HT1080 (cell line): ENCODE measurements around the gene IFITM5. TPM values are rescaled to one million over a fixed set of nuclear protein-coding genes. Genes with fewer than 3 reads are reported as not detected.
"Not testable (repeated sequence)": the region's sequence is repeated elsewhere in the genome, so short reads cannot be mapped to it uniquely, and the experiment has no call there.

Experiments used
- DNase-seq: peaks from one replicate; pipeline ENCODE4 v3.0.0-alpha.2; 2015; ENCODE audit warnings: low read depth
- total RNA-seq: library from RNA; depleted of rRNA; stranded (reverse); fragments of >200 nt; shearing (Covaris generic); gene quantifications from 2 replicates; pipeline ENCODE4 v1.2.3, GENCODE V29; 2014

IFITM5 gene
- total RNA-seq, 1 experiment from 2014 or later = not detected

DNA sequence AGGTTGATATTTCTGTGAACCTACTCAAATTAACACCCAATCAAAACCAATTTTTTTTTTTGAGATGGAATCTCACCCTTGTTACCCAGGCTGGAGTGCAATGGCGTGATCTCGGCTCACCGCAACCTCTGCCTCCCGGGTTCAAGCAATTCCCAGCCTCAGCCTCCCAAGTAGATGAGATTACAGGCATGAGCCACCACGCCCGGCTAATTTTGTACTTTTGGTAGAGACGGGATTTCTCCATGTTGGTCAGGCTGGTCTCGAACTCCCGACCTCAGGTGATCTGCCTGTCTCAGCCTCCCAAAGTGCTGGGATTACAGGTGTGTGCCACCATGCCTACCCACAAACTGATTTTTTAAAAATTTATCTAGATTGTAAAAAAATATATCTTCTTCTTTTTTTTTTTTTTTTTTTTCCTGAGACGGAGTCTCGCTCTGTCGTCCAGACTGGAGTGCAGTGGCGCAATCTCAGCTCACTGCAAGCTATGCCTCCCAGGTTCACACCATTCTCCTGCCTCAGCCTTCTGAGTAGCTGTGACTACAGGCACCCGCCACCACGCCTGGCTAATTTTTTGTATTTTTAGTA, 29.3 kb upstream of the IFITM5 start:
- not testable (repeated sequence) for DNase-seq

DNA sequence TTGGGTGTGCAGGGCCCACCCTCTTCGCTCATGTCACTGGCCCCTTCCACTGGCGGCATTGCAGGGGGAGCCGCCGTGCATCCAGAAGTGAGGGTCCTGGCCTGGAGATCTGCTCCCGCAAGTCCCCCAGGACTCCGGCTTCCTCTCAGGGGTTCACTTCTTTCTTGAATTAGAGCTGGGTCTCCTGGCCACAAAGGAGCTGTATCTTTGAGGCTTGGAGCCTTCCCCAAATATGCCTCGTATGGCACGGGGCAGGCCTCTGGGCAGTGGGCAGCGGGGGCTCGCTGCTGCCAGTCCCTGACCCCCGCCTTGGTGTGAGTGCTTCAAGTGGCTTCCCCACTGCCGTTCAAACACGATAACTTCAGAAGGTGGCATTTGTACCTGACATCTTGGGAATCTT, 28.7 kb upstream of the IFITM5 start:
- no peak for DNase-seq

DNA sequence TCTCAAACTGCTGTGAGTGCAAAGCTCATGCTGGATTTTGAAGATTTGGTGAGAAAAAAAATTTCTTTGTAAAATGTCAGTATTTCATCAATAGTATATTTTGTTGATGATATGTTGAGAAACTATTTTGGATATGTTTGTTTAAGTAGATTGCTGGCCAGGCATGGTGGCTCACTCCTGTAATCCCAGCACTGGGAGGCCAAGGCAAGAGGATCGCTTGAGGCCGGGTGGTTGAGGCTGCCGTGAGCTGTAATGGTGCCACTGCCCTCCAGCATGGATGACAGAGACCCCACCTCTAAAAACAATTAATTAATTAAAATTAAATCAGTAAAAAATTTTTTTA, 28.2 kb upstream of the IFITM5 start:
- no peak for DNase-seq

DNA sequence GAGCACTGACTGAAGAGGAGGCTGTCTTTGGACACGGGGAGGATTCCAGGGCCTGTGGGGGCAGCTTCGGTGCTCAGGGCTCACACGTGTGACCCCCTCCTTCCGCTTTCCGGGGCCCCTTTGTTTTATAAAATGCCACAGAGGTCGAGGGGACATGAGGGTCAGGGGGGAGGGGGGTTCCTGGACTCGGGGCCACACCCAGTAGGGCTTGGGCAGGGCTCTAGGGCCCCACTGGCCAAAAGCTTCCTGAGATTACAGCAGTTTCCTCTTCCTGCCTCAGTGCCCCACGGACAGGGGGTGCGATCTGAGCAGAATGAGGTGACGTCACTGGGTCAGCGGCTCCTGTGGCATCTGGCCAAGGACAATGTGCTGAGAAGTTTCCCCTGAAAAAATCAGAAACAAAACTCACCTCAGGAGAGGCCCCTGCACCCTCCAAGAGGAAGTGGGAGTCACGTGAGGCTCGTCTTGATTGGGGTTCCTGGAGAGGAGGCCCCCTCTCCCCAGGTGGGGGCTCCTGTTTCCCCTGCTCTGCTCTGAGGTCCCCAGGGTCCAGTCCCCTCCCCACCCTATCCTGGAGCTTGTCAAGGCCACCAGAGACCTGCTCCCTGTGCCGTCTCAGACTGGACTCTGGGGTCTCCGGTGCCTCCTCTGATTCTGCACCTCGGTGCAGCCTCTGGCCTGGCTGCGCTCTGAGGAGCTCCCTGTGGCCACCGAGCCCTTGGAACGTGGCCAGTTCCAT, 27.7 kb upstream of the IFITM5 start:
- no peak for DNase-seq

DNA sequence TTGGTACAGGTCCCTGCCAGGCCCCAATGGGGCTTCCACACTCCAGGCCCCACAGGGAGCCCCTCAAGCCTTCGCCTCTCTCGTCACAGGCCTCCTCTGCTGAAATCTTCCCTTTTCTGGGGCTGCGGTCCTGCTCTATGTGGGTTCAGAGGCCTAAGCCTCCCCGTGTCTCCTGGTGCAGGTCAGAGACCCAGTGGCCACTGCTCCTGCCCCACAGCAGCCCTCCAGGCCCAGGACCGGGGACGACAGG, 27.2 kb upstream of the IFITM5 start:
- no peak for DNase-seq

DNA sequence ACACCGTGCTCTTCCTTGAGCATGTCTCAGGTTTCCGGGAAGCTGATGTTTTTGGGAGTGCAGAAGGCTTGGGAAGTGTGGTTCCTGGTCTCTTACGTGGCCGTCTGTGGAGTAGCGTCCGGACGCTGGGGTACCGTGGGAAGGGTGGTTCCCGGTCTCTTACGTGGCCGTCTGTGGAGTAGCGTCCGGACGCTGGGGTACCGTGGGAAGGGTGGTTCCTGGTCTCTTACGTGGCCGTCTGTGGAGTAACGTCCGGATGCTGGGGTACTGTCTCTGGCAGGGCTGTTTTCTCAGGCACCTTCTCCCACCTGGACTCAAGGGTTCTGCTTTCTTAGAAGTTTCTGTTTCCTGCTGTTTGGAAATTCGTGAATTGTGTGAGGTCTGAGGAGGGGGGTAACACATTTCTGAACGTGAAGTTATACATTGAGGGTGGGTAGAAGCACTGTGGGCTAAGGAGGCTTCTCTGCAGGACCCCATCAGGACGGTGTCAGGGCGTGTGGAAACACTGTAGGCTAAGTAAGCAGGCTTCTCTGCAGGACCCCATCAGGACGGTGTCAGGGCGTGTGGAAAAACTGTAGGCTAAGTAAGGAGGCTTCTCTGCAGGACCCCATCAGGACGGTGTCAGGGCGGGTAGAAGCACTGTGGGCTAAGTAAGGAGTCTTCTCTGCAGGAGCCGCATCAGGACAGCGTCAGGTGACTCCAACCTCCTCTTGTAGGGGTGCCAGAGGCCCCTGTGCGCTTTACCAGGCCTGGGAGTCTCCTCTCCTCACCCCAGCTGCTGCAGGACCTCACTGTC, 26.7 kb upstream of the IFITM5 start:
- DNase-seq = no peak

DNA sequence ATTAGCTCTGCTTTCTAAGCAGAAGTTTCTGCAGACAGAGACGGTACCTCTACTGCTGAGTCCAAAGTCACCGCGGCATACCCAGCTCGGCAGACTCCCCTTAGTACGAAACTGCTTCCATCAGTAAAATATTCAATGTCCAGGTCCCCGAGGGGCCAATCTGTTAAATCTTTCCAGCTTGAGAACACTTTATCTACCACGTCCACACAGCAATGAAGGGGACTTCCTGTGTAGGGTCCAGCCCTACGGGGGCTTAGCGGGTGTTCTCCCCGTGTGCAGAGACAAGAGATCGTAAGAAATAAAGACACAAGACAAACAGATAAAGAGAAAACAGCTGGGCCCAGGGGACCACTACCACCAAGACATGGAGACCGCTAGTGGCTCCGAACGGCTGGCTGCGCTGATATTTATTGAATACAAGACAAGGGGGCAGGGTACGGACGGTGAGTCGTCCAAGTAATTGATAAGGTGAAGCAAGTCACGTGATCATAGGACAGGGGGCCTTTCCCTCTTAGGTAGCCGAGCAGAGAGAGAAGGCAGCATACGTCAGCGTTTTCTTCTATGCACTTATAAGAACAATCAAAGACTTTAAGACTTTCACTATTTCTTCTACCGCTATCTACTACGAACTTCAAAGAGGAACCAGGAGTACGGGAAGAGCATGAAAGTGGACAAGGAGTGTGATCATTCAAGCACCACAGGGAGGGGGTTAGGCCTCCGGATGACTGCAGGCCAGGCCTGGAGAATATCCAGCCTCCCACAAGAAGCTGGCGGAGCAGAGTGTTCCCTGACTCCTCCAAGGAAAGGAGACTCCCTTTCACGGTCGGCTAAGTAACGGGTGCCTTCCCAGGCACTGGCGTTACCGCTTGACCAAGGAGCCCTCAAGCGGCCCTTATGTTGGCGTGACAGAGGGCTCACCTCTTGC, 25.5 kb upstream of the IFITM5 start:
- not testable (repeated sequence) for DNase-seq

DNA sequence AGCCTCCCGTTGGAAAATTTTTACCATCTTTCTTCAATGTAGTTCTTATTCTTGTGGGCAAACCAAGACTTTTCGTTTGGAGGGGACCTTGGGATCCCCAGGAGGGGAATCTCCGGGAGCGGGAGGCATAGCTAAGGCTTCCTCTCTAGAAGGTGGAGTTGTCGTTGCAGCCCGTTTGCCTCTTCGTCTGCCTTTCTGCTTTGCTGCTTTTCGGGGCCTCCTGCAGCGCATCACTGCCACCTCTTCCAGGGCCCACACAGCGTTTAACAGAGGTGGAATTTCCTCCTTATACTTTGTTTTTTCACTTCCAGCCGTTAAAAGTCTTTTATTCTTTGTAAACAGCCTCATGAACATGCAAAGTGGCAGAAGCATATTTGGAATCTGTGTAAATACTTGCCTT, 24.8 kb upstream of the IFITM5 start:
- DNase-seq = no peak

DNA sequence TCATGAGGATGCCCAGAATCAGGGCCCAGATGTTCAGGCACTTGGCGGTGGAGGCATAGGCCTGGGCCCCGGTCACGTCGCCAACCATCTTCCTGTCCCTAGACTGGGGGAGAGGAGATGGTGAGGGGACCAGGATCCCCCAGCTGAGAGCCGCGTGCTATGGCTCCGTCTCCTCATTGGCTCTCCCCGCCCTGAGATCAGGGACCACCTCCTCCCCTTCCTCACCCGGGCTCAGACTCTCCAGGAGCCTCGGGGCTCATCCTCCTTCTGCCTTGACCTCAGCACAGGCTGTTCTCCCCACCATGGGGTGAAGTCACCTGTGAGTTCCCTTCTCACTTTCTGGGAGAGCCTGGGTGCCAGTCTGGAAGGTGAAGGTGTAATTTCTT, 20.6 kb upstream of the IFITM5 start:
- DNase-seq = not testable (repeated sequence)

DNA sequence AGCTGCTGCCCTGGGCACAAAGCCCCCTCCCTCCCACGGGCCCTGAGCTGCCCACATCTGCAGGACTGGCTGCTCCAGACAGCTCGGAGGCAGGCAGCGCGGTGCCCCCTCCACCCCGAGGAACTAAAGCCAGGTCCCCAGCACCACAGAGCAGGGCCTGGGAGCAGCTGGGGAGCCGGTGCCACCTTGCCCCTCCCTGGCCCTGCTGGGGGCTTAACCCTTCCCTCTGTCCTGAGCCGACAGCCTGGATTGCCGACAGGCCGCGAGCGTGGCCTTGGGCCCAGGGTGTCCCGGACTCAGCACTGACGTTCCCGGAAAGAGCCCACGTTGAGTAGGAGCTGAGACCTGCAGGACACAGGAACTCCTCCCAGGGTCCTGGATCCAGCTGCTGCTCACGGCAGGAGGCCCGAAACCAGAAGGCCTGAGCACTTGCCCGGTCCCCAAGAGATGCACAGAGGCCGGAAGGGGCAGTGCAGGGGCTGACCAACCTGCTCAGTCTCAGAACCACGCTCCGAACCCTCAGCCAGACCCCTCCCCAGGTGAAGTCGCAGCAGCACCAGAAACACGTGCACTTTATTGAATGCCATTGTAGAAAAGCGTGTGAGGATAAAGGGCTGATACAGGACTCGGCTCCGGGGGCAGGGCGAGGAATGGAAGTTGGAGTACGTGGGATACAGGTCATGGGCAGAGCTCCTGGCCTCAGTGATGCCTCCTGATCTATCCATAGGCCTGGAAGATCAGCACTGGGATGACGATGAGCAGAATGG, 20.0 kb upstream of the IFITM5 start:
- peak; percentile 24 for DNase-seq

DNA sequence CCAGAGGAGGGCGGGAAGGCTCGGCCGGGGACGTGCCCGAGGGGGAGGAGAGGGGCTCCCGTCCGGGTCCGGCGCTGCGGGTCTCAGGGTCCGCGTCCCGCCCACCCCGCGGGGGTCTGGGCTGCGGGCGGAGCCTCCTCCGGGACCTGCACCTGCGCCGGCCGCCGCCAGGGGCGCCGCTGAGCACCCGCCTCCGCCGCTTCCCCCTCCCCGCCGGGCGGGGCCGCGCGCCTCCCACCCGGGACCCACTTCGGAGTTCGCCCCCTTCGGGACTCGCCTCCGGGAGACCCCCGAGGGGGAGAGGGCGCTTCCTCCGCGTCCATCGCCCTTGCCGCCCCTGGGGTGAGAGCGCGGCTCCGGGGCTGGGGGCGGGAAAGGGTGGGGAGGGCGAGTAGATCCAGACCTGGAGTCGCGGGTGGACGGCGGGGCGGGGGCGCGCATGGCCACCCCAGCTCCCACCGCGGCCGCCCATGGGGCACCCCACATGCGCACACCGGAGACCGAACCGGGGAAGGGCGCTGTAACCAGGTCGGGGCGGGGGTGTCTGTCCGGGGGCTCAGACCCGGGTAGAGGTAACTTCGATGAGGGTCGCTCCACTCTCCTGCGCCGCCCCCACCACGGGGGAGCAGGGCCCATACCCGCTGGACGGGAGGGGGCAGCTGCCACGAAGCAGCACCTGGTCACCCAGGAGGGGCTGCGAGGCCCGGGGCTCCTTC, 19.2 kb upstream of the IFITM5 start:
- not testable (repeated sequence) for DNase-seq

DNA sequence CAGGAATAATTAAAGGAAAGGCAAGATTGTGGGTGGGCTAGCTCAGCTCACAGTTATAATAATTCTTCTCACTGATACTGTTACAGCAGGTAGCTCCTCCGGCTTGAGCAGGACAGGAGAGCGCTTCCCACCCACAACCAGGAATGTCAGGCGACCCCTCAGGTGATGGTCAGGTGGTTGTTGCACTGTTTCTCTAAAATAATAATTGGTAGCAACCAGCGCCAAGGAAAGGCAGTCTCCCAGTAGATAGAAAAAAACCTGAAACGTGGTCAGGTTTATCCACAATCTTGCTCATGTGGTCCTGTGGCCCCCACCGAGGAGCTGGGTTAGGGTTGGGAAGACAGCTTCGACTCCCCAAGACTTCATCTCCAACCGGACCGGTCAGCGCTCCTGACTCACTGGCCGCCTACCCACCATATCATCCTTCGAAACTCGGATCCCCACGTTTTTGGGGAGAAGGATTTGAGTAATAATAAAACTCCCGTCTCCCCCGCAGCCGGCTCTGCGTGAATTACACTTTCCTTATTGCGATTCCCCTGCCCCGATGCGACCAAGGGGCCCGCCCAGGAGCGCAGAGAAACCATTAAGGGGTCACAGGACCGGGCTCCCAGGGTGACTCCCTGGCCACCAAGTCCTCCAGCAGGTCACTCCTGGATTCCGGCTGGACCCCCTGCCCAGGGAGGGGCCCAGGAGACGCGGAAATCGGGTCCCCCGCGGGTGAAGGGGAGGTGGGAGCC, 18.5 kb upstream of the IFITM5 start:
- not testable (repeated sequence) for DNase-seq

DNA sequence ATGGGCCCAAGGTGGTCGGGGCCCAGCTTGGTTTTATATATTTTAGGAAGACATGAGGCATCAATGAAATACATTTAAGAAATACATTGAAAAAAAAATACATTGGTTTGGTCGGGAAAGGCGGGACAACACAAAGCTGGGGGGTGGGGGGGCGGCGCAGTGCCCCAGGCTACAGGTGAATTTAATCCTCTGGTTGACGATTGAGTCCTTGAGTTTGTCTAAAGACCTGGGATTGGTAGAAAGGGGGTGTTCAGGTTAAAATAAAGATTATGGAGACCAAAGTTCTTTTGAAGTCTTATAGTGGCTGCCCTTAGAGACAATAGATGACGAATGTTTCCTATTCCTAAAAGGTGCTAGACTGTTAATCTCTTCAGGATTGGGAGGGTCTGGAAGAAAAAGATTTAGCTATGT, 17.6 kb upstream of the IFITM5 start:
- no peak for DNase-seq

DNA sequence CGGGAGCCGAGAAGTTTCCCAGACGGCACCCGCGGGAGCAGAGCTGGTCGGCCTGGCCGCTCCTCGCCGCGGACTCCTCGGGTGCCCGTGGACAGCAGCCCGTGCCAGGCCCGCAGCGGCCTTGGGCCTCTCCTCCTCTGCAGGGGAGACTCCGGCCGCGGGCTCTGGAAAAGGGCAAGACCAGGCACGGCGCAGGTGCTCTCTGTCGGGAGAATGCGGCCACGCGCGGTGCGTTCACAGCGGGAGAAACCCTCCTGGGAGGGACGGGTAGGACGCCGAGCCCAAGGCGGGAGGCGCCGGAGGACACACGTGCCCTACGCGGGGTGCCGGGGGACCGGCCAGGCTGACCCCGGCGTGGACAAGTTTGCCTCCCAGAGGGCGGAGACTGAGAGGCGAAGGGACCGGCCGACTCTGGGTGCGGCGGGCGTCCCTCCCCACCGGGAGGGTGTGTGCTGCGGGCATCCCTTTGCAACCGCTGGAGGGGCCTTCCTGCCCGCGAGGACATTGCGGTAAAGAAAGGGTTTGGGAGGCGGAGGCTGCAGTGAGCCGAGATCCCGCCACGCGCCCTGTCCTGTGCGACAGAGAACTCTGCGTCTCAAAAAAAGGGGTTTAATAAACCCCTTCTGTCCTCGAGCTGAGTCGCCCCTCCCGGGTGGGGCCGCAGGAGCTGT, 16.8 kb upstream of the IFITM5 start:
- no peak for DNase-seq

DNA sequence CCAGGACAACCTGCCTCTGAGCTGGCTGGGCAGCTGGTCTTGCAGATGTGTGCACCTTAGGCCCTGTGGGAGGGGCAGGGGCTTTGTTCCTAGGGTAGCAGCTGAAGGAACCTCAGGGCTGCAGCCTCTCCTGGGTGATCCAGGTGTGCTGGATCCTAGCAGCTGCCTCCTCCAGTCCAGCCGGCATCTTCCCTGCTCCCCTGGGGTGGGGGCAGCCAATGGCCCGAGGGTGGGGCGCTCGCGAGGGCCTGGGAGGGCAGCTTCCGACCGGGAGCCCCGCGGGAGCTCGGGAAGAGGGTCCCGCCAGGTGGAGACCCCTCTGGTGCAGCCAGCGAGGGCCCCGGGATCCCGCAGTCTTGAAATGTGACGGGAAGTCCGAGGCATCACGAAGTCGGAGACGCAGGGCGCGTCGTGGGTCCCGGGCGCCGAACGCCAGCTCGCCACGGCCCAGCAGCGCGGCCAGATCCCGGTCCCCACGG, 16.2 kb upstream of the IFITM5 start:
- no peak for DNase-seq

DNA sequence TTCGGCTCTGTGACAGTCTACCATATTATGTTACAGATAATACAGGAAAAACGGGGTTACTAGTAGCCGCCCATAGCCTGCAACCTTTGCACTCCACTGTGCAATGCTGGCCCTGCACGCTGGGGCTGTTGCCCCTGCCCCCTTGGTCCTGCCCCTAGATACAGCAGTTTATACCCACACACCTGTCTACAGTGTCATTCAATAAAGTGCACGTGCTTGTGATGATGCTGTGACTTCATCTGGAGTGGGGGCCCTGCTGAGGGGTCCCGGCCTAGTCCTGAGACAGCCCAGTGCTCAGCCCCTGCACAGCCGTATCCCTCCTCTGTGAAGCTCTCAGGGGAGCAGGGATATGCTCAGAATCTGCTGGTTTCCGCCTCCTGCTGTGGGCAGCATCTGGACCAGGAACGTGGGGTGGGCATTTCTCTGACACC, 15.7 kb upstream of the IFITM5 start:
- no peak for DNase-seq

DNA sequence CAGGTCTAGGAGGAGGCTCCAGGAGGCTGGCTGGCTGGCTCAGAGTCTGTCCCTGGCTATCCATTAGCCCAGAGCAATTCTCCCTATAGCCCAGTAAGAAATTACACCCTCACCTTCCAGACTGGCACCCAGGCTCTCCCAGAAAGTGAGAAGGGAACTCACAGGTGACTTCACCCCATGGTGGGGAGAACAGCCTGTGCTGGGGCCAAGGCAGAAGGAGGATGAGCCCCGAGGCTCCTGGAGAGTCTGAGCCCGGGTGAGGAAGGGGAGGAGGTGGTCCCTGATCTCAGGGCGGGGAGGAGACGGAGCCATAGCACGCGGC, 15.2 kb upstream of the IFITM5 start:
- DNase-seq = not testable (repeated sequence)

DNA sequence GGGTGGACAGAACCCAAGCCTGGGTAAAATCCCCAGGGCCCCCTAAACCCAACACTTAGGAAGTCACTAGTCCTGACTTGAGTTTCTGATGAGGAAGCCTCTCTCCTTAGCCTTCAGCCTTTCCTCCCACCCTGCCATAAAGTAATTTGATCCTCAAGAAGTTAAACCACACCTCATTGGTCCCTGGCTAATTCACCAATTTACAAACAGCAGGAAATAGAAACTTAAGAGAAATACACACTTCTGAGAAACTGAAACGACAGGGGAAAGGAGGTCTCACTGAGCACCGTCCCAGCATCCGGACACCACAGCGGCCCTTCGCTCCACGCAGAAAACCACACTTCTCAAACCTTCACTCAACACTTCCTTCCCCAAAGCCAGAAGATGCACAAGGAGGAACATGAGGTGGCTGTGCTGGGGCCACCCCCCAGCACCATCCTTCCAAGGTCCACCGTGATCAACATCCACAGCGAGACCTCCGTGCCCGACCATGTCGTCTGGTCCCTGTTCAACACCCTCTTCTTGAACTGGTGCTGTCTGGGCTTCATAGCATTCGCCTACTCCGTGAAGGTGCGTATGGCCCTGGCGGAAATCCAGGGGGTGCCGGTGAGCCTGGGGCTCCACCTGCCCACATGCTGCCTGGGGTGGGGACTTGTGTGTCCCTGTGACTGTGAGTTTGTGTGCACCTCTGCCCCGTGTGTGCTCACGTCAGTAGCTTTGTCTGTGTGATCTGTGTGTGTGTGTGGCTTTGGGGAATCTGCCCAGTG, 14.6 kb upstream of the IFITM5 start, which contains the start of gene IFITM1:
Gene IFITM1 (plus strand): TSS at position 254 of the 767 bp plus-strand sequence. CDS start 131 bp downstream, at position 385.
- DNase-seq = peak; percentile 32
